NB4 (cell line): ENCODE results near the gene CDK8.

Experiments
- CTCF ChIP-seq: IDR thresholded peaks from one replicate; pipeline ENCODE4 v1.5.1; 2012; ENCODE audit warnings: low read depth, low read length
- TF ChIP-seq, protein P1 (sequence below): IDR thresholded peaks from 2 replicates; pipeline ENCODE4 v1.6.1; 2011; ENCODE audit warnings: low read depth, low read length

GRCh38 chr13:26247011-26247410 lies 6.9 kb upstream of the CDK8 start:
- TF ChIP-seq CTCF = no peak
- TF ChIP-seq, protein P1, sequence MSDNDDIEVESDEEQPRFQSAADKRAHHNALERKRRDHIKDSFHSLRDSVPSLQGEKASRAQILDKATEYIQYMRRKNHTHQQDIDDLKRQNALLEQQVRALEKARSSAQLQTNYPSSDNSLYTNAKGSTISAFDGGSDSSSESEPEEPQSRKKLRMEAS = no peak
